Measurements from ENCODE around the gene SCAMP4. TPM values are rescaled to one million over a fixed set of nuclear protein-coding genes. Genes with fewer than 3 reads are reported as not detected.

The SCAMP4 gene
- total and polyA plus RNA-seq, 2 donors (not counting 1 experiment from before 2014, with no cell fraction given) = 16.9 to 29.7 TPM

GRCh38 chr19:1969176-1970002, 64.2 kb downstream of the SCAMP4 start:
- Histone ChIP-seq H3K27me3 (ENCODE audit: control insufficient read depth, insufficient read depth, low read length) (no peaks in the 10 kb centered on the region), H3K4me3 (replicated peaks in 1 of 4; ENCODE audit: control extremely low read depth in 1 of 4, insufficient read depth in 1 of 4, low read depth in 3 of 4, low read length in 4 of 4) (no peak overlapping the region), H4K20me1 (ENCODE audit: control insufficient read depth, extremely low read depth, insufficient read depth, low read length) (no peaks in the 10 kb centered on the region), H3K9me3 (ENCODE audit: control insufficient read depth, insufficient read depth, low read depth, low read length) (no peaks in the 10 kb centered on the region), H3K27ac (ENCODE audit: insufficient read depth, low read length) (no peak overlapping the region), H3K4me1 (ENCODE audit: control insufficient read depth, extremely low read depth, insufficient read depth, low read length) (no peaks in the 10 kb centered on the region), H2AFZ (ENCODE audit: low read length) (no peak overlapping the region), H3K36me3 (ENCODE audit: control insufficient read depth, insufficient read depth, low read length) (no peaks in the 10 kb centered on the region), H3K9ac (ENCODE audit: insufficient read depth, low read length) (no peak overlapping the region), H3K79me2 (ENCODE audit: control insufficient read depth, insufficient read depth, low read length) (peaks cover 11% of the 10 kb centered on the region), H3K4me2 (ENCODE audit: extremely low read depth, insufficient read depth, low read length) (no peak overlapping the region)
- no peak for DNase-seq (ENCODE audit: low read depth in 2 of 2)
- TF ChIP-seq EZH2 (IDR thresholded peaks at IDR 0.05; ENCODE audit: low read length, missing control alignments) = no peak
- no peak for TF ChIP-seq CTCF (conservative IDR thresholded peaks at IDR 0.05 in 1 of 2, IDR thresholded peaks at IDR 0.05 in 1 of 2; ENCODE audit: low read depth in 1 of 2, low read length in 2 of 2)

GRCh38 chr19:1970003-1970805, 65.0 kb downstream of the SCAMP4 start:
- no peaks in the 10 kb centered on the region for H3K36me3 ChIP-seq (ENCODE audit: control insufficient read depth, insufficient read depth, low read length)
- no peak overlapping the region for H3K27ac ChIP-seq (ENCODE audit: insufficient read depth, low read length)
- no peak overlapping the region for H3K9ac ChIP-seq (ENCODE audit: insufficient read depth, low read length)
- no peak overlapping the region for H2AFZ ChIP-seq (ENCODE audit: low read length)
- no peaks in the 10 kb centered on the region for H3K9me3 ChIP-seq (ENCODE audit: control insufficient read depth, insufficient read depth, low read depth, low read length)
- no peaks in the 10 kb centered on the region for H3K4me1 ChIP-seq (ENCODE audit: control insufficient read depth, extremely low read depth, insufficient read depth, low read length)
- peaks cover 13% of the 10 kb centered on the region for H3K79me2 ChIP-seq (ENCODE audit: control insufficient read depth, insufficient read depth, low read length)
- H3K27me3 ChIP-seq (ENCODE audit: control insufficient read depth, insufficient read depth, low read length) = no peaks in the 10 kb centered on the region
- H3K4me3 ChIP-seq (replicated peaks in 1 of 4; ENCODE audit: control extremely low read depth in 1 of 4, insufficient read depth in 1 of 4, low read depth in 3 of 4, low read length in 4 of 4) = no peak overlapping the region
- TF ChIP-seq CTCF (conservative IDR thresholded peaks at IDR 0.05 in 1 of 2, IDR thresholded peaks at IDR 0.05 in 1 of 2; ENCODE audit: low read depth in 1 of 2, low read length in 2 of 2) (no peak), EZH2 (IDR thresholded peaks at IDR 0.05; ENCODE audit: low read length, missing control alignments) (no peak)
- no peak overlapping the region for H3K4me2 ChIP-seq (ENCODE audit: extremely low read depth, insufficient read depth, low read length)
- DNase-seq (ENCODE audit: low read depth in 2 of 2) = peak in 1 of 2 donors; percentile 31
- no peaks in the 10 kb centered on the region for H4K20me1 ChIP-seq (ENCODE audit: control insufficient read depth, extremely low read depth, insufficient read depth, low read length)

DNA sequence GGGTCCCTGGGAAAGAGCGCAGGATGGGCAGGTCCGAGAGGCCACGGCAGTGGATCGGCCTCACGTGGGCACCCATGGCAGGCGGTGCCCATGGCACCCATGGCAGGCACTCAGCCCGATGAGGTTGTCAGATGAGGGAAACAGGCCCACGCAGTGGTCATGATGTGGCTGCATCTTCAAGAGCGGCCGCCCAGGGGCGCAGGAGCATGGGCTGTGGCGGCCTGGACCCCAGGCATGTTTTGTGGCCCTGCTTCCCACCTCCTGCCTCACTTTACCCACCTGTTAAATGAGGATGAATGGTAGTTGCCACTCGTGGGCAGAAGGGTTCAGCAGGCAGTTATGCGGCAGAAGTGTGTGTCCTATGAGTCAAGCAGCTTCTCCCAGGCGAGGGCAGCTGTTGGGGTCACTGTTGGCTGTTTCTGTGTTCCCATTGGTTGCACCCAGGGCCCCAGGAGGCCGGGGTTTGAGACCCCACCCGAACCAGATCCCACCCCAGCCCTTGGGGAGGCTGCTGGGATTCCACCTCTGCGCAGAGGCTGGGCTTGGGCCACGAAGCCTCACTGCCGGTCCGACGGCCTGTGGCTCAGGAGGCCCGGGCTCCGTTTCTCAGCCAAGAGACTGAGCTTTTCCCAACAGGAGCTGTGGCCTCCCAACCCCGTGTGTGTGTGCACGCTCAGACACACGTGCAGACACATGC, 65.8 kb downstream of the SCAMP4 start:
- Histone ChIP-seq H3K27ac (ENCODE audit: insufficient read depth, low read length) (no peak overlapping the region), H3K4me1 (ENCODE audit: control insufficient read depth, extremely low read depth, insufficient read depth, low read length) (peaks cover 2% of the 10 kb centered on the region), H3K79me2 (ENCODE audit: control insufficient read depth, insufficient read depth, low read length) (peaks cover 13% of the 10 kb centered on the region), H2AFZ (ENCODE audit: low read length) (no peak overlapping the region), H3K36me3 (ENCODE audit: control insufficient read depth, insufficient read depth, low read length) (no peaks in the 10 kb centered on the region), H3K4me2 (ENCODE audit: extremely low read depth, insufficient read depth, low read length) (no peak overlapping the region), H4K20me1 (ENCODE audit: control insufficient read depth, extremely low read depth, insufficient read depth, low read length) (no peaks in the 10 kb centered on the region), H3K4me3 (replicated peaks in 1 of 4; ENCODE audit: control extremely low read depth in 1 of 4, insufficient read depth in 1 of 4, low read depth in 3 of 4, low read length in 4 of 4) (no peak overlapping the region), H3K27me3 (ENCODE audit: control insufficient read depth, insufficient read depth, low read length) (no peaks in the 10 kb centered on the region), H3K9me3 (ENCODE audit: control insufficient read depth, insufficient read depth, low read depth, low read length) (no peaks in the 10 kb centered on the region), H3K9ac (ENCODE audit: insufficient read depth, low read length) (no peak overlapping the region)
- DNase-seq (ENCODE audit: low read depth in 2 of 2) = no peak
- TF ChIP-seq EZH2 (IDR thresholded peaks at IDR 0.05; ENCODE audit: low read length, missing control alignments) = no peak

All from fibroblast of lung (primary cell).